ENCODE data around the gene COMP.

DNA sequence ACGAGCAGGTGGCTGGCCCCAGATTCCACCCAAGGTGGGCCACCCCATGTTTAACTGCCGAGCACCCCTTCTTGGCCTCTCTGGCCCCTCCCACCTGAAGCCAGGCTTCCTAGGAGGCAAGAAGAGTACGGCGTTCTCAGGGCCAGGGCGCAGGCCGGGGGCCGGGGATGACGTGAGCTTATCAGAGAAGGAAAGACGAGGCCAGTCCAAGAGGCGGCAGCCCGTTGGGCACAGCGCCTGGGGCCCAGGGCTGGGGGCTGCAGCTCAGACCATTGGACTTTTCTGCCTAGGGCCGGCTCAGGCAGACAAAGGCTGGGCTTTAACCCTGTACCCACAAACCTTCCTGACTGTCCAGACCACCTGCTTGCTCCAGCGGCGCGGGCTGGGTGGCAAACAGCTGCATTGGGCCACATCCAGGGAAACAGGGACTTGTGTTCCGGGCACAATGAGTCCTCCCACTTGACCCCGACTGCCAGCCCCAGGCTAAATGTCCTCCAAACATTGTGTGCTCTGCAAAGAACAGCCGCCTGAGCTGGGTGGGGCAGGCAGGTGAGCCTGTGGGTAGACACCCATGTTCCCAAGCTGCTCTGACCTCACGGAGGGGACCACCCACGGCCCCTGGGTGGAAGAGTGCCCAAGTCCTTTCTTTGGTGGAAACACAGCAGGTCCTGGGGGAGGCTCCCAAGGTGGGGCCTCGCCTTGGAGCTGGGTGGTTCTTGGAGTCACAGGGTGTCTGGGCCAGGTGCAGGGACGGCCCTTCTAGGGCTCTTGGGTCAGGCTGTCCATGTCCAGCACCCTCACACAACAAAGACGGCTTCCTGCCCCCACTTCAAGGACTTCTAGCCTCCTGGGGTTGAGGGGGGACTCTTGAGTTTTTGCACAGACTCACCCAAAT, 21.9 kb downstream of the COMP start:
- TF ChIP-seq, protein P1, sequence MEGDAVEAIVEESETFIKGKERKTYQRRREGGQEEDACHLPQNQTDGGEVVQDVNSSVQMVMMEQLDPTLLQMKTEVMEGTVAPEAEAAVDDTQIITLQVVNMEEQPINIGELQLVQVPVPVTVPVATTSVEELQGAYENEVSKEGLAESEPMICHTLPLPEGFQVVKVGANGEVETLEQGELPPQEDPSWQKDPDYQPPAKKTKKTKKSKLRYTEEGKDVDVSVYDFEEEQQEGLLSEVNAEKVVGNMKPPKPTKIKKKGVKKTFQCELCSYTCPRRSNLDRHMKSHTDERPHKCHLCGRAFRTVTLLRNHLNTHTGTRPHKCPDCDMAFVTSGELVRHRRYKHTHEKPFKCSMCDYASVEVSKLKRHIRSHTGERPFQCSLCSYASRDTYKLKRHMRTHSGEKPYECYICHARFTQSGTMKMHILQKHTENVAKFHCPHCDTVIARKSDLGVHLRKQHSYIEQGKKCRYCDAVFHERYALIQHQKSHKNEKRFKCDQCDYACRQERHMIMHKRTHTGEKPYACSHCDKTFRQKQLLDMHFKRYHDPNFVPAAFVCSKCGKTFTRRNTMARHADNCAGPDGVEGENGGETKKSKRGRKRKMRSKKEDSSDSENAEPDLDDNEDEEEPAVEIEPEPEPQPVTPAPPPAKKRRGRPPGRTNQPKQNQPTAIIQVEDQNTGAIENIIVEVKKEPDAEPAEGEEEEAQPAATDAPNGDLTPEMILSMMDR (IDR thresholded peaks at IDR 0.05) = no peak
- TF ChIP-seq POLR2A (IDR thresholded peaks at IDR 0.05) = no peak
- no peak for TF ChIP-seq POLR2AphosphoS5 (IDR thresholded peaks at IDR 0.05)
- TF ChIP-seq EP300 (IDR thresholded peaks at IDR 0.05) = no peak

All from suprapubic skin (tissue), 4 donors.